ENCODE data around the gene ODAD2.
"Not testable (repeated sequence)": the region's sequence is repeated elsewhere in the genome, so short reads cannot be mapped to it uniquely, and the experiment has no call there.

ODAD2 gene

GRCh38 chr10:27958383-27958782 lies 40.5 kb downstream of the ODAD2 start:
- DNase-seq, result not testable (repeated sequence)

- no peak for DNase-seq
These were observed 48.7 kb downstream of the ODAD2 start for GRCh38 chr10:27950242-27950564.

- no peak for DNase-seq
These were observed 49.2 kb downstream of the ODAD2 start for GRCh38 chr10:27949528-27950241.

DNA sequence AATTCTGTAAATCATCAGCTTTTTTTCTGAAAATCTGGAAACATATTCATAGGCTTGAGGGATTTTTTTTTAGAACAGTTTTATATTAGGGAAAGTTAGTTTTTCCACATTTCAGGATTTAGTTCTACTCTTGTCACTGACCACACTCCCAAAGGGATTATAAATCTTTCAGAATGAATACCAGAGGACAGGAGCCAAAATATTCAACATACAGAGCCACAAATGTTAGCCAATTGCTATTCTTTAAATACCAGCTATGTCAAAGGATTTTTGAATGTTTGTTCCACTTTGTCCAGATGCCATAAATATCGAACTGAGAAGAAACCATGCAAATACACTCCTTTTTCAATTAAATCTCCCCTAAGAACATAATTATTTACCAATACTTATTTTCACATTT lies 50.7 kb downstream of the ODAD2 start:
- no peak for DNase-seq

GRCh38 chr10:27947540-27947939 lies 51.3 kb downstream of the ODAD2 start:
- DNase-seq, result no peak

GRCh38 chr10:27944005-27944404 lies 54.9 kb downstream of the ODAD2 start:
- DNase-seq, result no peak

DNA sequence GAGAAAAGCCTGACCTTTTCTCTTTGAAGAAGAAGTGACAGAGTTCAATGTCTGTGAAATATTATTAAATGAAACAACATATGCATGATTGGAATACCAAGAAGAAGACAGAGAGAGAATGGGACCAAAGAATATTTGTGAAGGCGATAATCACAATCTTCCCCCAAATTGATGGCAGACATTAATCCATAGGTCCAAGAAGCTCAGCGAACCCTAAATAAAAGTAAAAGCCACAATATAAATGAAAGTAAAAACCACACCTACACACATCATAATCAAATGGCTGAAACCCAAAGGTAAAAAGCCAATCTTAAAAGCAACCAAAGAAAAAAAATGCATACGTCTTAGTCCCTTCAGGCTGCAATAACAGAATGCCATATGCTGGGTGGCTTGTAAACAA lies 84.0 kb downstream of the ODAD2 start:
- DNase-seq, result no peak

- no peak for DNase-seq
These were observed 86.6 kb downstream of the ODAD2 start for GRCh38 chr10:27912231-27912630.

DNA sequence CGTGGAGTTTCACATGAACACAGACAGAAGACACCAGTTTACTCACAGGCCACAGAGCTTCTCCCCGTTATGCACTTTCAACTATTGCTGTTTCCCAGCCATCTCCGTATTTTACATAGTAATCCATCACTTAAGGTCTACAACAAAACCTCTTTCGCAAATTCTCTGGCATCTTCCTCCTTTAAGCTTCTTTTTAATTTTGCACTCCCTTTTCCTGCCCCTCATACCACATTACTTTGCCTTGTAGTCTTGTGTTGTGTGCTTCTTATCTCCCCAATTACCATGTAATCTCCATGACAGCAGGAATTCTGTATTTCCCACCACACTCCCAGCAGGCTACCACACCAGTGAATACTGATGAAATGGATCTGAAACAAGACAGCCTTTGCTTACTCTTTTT lies 87.3 kb downstream of the ODAD2 start:
- DNase-seq, result no peak

DNA sequence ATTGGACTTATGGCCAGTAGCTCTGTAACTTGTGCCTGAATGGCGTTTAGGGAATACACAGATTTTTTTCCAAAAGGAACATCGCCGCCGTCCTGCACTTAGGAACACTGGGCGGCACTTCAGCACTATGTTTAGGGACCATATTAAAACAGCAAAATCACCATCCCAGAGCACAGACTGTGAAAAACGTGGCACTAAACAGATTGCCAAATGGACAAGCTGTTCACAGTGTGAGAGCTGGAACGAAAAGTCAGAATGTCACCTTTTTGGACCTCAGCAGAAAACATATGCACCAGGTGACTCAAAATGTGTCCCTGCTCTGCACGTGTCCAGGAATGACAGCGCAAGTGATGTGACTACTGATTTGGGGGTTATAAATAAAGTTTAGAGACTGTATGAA lies 87.9 kb downstream of the ODAD2 start:
- no peak for DNase-seq

DNA sequence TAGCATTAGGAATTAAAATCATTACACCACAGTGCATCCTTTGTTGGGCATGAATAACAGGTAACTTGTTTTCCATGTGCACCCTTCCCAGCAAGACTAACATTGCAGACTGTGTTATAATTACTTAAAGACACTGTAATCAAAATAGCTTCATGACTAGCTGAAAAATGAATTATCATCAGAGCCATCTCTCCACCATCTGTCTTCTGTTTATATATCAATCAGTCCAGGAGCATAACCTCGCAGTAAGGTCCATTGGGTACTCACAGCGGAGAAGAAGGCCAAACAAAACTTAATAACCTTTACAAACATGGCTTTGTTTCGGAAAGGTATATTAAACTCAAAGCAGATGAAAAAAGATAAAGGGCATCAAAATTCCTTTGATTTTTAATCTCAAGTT lies 90.6 kb downstream of the ODAD2 start:
- no peak for DNase-seq

DNA sequence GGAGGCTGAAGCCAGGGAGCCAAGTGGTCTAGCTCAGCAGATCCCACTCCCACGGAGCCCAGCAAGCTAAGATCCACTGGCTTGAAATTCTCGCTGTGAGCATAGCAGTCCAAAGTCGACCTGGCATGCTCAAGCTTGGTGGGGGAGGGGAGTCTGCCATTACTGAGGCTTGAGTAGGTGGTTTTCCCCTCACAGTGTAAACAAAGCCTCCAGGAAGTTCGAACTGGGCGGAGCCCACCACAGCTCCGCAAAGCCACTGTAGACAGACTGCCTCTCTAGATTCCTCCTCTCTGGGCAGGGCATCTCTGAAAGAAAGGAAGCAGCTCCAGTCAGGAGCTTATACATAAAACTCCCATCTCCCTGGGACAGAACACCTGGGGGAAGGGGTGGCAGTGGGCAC lies 99.4 kb downstream of the ODAD2 start:
- DNase-seq, result peak; percentile 30

GRCh38 chr10:27899058-27899457 lies 99.8 kb downstream of the ODAD2 start:
- no peak for DNase-seq

DNA sequence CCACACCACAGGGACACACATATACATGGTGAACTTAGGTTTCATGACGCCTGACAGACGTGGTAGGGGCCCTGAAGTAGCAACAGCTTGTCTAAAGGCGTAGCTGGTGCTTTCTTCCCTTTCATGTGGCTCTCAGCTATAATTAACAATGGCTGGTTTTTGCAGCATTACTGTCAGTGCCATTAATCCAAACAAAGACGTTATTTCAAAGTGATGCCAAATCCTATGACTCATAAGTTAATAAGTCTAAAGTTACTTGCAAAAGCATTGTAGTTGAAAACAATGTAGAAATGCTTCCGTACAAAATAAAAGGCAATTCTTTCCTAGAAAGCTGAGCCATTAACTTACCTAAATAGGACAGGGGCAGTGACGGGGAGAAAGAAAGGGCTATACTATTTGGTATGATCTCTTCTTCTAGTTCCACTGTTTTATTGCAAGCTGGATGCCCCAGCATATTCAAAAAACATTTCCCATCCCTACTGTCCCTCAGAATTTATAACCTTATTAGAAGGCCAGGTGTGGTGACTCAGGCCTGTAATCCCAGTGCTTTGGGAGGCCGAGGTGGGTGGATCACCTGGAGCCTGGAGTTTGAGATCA lies 105.4 kb downstream of the ODAD2 start:
- no peak for DNase-seq

DNA sequence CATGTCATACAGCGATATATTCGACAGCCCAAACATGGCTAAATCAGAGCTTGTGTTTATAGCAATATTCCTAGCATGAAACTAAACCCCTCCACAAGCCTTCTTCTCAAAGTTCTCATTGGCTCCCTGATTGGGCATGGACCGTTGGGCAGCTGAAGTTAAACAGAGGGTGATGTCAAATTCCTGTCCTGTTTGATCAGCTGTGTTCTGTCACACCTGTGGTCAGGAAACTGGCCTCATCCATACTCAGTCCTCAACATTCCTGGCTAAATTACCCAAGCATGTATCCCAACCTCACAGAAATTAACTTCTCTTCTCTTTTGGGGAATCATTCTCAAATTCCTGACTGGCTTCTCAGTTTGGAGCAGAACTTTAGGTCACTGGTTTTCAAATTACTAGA lies 107.9 kb downstream of the ODAD2 start:
- DNase-seq, result no peak

GRCh38 chr10:27889518-27889917 lies 109.4 kb downstream of the ODAD2 start:
- no peak for DNase-seq

DNA sequence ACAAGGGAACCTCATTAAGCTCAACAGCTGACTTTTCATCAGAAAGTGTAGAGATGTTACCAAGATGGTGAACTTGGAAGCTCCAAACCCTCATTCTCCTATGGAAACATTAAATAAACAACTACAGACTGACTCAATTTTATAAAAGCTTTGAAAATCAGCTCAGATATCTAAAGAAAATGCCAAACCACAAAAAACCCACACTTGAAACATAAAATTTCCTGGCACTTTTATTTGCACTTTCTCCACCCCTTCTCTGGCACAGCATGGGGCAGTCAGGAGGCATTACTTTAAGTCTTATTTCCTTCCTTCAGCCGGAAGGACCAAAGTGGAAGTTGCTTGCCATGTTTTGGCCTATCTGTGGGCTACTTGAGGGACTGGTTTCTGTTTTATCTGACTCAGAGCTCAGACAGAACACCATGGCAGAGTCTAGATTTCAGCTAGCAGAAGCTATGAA lies 114.7 kb downstream of the ODAD2 start:
- no peak for DNase-seq

- no peak for DNase-seq
These were observed 120.6 kb downstream of the ODAD2 start for GRCh38 chr10:27878281-27878680.

- DNase-seq, result no peak
These were observed 133.7 kb downstream of the ODAD2 start for GRCh38 chr10:27865221-27865635.

GRCh38 chr10:27861781-27862180 lies 137.1 kb downstream of the ODAD2 start:
- DNase-seq, result no peak

DNA sequence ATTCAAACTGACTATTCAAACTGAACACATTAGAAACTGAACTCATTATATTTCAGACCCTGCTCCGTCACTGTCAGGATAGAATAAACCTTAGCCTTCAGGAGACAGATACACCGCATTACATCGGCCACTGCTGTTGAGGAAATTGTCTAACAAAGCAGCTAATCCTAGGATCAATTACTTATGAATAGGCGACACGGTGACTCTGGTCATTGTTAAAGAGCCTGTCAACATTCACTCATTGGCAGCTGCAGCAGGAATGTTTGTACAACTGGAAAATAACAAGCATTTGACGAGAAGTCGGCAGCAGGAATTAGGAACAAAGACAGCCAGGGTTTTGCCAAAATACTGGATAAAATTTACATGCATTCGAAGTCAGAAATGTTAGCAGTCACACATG lies 141.3 kb downstream of the ODAD2 start:
- DNase-seq, result no peak

DNA sequence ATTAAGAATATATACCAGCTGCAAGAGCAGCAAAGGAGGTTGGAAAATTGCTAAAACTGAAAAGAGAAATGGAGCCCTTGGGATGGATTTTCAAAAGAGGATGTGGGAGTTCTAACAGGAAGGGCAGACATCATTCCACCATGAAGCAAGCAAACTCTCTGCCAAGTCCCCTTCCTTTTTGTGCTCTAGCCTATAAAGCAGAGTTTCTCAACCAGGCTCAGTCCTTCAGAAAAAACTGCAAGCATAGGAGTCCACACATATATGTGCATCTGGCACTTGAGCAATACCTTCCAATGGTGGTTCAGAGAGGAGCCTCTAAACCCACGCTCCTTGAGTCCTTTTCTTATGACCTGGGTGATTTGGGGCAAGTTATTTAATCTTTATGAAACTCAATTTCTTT lies 154.7 kb downstream of the ODAD2 start:
- DNase-seq, result no peak

DNA sequence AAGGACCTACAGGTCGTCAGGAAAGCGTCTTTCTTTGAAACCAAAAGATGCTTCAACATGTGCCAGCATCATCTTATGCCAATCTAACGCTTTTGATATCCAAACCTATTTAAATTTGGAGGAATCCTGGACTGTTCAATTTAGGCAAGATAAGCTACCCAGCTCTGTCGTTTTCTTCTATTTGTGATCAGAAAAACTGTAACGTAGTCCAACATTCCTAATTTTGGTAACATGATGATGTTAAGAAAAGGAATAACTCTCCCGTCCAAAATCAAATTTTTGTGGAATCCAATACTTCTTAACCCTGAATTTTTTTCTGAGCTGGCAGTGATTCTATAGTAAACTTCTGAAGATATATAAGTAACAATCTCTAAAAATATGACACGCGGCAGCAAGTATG lies 160.0 kb downstream of the ODAD2 start:
- DNase-seq, result no peak

GRCh38 chr10:27838361-27838760 lies 160.5 kb downstream of the ODAD2 start:
- no peak for DNase-seq

GRCh38 chr10:27834476-27834875 lies 164.4 kb downstream of the ODAD2 start:
- DNase-seq, result no peak

All from CD4-positive, alpha-beta T cell treated with Interleukin-17A for 4 hours (primary cell).